Cardiac muscle cell (in vitro differentiated cells and primary cell): ENCODE data around the gene BRD4. TPM values are rescaled to one million over a fixed set of nuclear protein-coding genes. Genes with fewer than 3 reads are reported as not detected.
A peak's percentile ranks its signal among the peaks of the same experiment; 100 is the strongest.

Source experiments
- DNase-seq, 2 donors: peaks; one replicate each; pipeline versions ENCODE4 v3.0.0 to v3.0.0-alpha.2; 2010 to 2017; ENCODE audit warnings: low read depth in 1 of 2, low spot score in 1 of 2
- H3K27ac ChIP-seq: fragments of 200-600 bp; sonication (generic); 2 replicates; pipeline ENCODE4 v1.5.1; 2016
- H3K27me3 ChIP-seq: fragments of 200-600 bp; sonication (generic); 2 replicates; pipeline ENCODE4 v1.6.0; 2016; ENCODE audit warnings: control low read depth
- H3K36me3 ChIP-seq: fragments of 200-600 bp; sonication (generic); 2 replicates; pipeline ENCODE4 v1.5.1; 2016; ENCODE audit warnings: control low read depth
- H3K4me1 ChIP-seq: fragments of 200-600 bp; sonication (generic); 2 replicates; pipeline ENCODE4 v1.8.1; 2017; ENCODE audit warnings: low read depth, mild to moderate bottlenecking, mixed run types
- H3K4me3 ChIP-seq: fragments of 200-600 bp; sonication (generic); 2 replicates; pipeline ENCODE4 v1.5.1; 2016; ENCODE audit warnings: mild to moderate bottlenecking
- H3K9me3 ChIP-seq: fragments of 200-600 bp; sonication (generic); 2 replicates; pipeline ENCODE4 v1.5.1; 2017; ENCODE audit warnings: low read depth, mild to moderate bottlenecking, control low read depth
- polyA plus RNA-seq: library from polyadenylated mRNA; unstranded; fragments of >200 nt; fragmentation: Nextera tagmentation; extraction: Ambion mirVana; gene quantifications from 2 replicates; pipeline ENCODE4 v1.2.1, GENCODE V29; 2016
- total RNA-seq: library from RNA; depleted of rRNA; stranded (reverse); fragments of >200 nt; gene quantifications from 2 replicates; pipeline ENCODE4 v1.2.3, GENCODE V29; 2016
- TF ChIP-seq, protein P1 (sequence below): IDR thresholded peaks from 2 replicates; pipeline ENCODE4 v1.5.1; 2012; ENCODE audit warnings: low read depth, mild to moderate bottlenecking, low read length

BRD4 gene
- total RNA-seq (25.9 and 42.5 TPM in 2 replicates), polyA plus RNA-seq (86.1 and 109 TPM in 2 replicates)

- Histone ChIP-seq H3K9me3 (no peaks in the 10 kb centered on the region), H3K4me1 (peaks cover 39% of the 10 kb centered on the region), H3K4me3 (peak within 1 kb of the TSS; percentile 97), H3K27ac (peak within 1 kb of the TSS; percentile 100), H3K36me3 (no peaks in the 10 kb centered on the region), H3K27me3 (no peaks in the 10 kb centered on the region)
- peak; percentile 65 to 86 for DNase-seq
- TF ChIP-seq, protein P1, sequence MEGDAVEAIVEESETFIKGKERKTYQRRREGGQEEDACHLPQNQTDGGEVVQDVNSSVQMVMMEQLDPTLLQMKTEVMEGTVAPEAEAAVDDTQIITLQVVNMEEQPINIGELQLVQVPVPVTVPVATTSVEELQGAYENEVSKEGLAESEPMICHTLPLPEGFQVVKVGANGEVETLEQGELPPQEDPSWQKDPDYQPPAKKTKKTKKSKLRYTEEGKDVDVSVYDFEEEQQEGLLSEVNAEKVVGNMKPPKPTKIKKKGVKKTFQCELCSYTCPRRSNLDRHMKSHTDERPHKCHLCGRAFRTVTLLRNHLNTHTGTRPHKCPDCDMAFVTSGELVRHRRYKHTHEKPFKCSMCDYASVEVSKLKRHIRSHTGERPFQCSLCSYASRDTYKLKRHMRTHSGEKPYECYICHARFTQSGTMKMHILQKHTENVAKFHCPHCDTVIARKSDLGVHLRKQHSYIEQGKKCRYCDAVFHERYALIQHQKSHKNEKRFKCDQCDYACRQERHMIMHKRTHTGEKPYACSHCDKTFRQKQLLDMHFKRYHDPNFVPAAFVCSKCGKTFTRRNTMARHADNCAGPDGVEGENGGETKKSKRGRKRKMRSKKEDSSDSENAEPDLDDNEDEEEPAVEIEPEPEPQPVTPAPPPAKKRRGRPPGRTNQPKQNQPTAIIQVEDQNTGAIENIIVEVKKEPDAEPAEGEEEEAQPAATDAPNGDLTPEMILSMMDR, result no peak
These were observed at the start of gene BRD4 for GRCh38 chr19:15332311-15332996. TSS of gene BRD4 (minus strand) at chr19:15332539. CDS start at chr19:15273099, 59,440 bp downstream.

GRCh38 chr19:15381864-15382263 is 49.5 kb upstream of the BRD4 start:
- Histone ChIP-seq H3K9me3 (no peaks in the 10 kb centered on the region), H3K36me3 (peaks cover 10% of the 10 kb centered on the region), H3K27ac (peak overlapping the region; percentile 90), H3K27me3 (no peaks in the 10 kb centered on the region), H3K4me1 (peaks cover 11% of the 10 kb centered on the region), H3K4me3 (no peak overlapping the region)
- TF ChIP-seq, protein P1, result no peak
- no peak for DNase-seq

GRCh38 chr19:15381429-15381828 is 49.1 kb upstream of the BRD4 start:
- Histone ChIP-seq H3K27me3 (no peaks in the 10 kb centered on the region), H3K27ac (peak overlapping the region; percentile 90), H3K9me3 (no peaks in the 10 kb centered on the region), H3K4me1 (peaks cover 11% of the 10 kb centered on the region), H3K36me3 (peaks cover 10% of the 10 kb centered on the region), H3K4me3 (no peak overlapping the region)
- DNase-seq, result no peak
- TF ChIP-seq, protein P1, result no peak

DNA sequence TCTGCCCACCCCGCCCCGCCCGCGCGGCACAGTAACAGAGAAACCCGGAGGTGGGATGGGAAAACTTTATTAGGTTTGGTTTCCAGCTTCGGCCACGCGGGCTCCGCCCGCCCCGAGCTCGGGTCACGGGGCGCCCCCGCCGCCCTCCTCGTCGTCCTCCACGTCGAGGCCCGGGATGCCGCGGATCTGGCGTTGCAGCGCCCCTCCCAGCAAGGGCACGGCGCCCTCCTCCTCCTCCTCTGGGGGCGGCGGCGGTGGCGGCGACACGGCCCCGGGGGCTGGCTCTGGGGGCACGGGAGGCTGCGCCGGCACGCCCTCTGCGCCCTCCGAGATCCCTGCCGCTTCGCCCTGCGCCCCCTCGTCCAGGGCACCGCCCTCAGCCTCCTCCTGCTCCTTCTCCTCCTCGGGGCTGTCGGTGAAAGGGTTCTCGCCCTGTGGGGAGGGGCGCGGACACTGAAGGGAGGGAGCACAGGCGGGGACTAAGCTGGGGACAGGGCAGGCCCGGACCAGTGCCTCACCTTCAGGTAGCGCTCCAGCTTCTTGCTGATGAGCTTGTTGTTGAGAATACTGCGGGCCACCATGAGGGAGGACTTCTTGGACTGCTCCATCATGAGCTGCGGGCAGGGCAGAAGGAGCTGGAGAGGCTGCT is 47.8 kb upstream of the BRD4 start:
- TF ChIP-seq, protein P1, result no peak
- H3K4me1 ChIP-seq, result peaks cover 11% of the 10 kb centered on the region
- peak overlapping the region; percentile 41 for H3K4me3 ChIP-seq
- H3K27ac ChIP-seq, result peak overlapping the region; percentile 90
- peaks cover 6% of the 10 kb centered on the region for H3K36me3 ChIP-seq
- H3K27me3 ChIP-seq, result no peaks in the 10 kb centered on the region
- DNase-seq, result peak; percentile 52 to 69
- H3K9me3 ChIP-seq, result no peaks in the 10 kb centered on the region

DNA sequence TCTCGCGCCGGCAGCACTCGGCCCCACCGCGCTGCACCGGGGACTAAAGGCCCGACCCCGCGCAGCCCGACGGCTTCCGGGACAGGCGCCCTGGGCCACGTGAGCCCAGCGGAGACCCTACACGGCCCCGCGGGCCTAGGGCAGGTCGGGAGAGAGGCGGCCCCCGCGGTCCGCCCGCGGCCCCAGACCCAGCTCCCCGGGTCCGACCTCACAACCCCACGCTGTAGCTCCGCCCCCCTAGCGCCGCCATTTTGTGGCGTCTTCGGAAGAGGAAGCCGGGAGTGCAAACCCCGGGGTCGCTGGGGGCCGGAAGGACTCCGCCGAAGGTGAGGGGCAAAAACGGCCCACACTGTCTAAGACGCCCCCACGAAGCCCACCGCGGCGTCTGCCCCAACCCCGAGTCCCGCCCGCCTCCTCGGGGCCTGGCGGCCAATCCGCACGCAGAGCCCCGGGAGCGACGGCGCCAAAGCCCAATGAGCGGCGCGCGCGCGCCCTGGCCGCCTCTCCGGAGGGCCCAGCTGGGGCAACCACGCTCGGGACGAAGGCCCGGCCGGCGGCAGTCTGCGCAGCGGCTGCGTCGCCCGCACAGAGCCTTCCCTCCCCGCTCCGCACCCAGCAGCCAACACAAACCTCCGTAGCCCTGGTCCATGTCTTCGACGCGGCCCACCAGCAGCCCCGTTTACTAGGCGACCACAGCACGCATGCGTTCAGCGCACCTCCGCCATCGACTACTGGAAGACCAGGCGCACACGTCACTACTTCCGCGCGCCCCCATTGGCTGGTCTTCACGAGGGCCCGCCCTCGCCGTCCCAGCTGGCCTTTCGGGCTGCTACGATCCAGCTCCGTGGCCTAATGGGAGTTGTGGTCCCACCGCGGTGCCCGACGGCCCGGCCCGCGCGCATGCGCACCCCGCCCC is 47.0 kb upstream of the BRD4 start, which contains the start of gene AKAP8:
Gene AKAP8 (minus strand): TSS at position 705 of the 916 bp plus-strand sequence. CDS start 56 bp downstream, at position 649.
- no peaks in the 10 kb centered on the region for H3K27me3 ChIP-seq
- H3K9me3 ChIP-seq, result no peaks in the 10 kb centered on the region
- H3K4me1 ChIP-seq, result peaks cover 11% of the 10 kb centered on the region
- H3K36me3 ChIP-seq, result peaks cover 6% of the 10 kb centered on the region
- peak within 1 kb of the TSS; percentile 88 for H3K4me3 ChIP-seq
- DNase-seq, result peak; percentile 99
- TF ChIP-seq, protein P1, result no peak
- peak within 1 kb of the TSS; percentile 96 for H3K27ac ChIP-seq
